Stimulated activated CD4-positive, alpha-beta T cell treated with anti-CD3 and anti-CD28 coated beads, Interleukin-2, amount 100 ng/mL, for 48 hours (primary cell): ENCODE measurements around the gene ZNF493.

ENCODE experiments used
- DNase-seq, 2 donors: peaks; one replicate each; pipeline ENCODE4 v3.0.0-alpha.2; 2020

Gene ZNF493

GRCh38 chr19:21396893-21397572 is at the start of gene ZNF493:
TSS of gene ZNF493 (plus strand) at chr19:21397133. CDS start at chr19:21397238, 105 bp downstream.
- DNase-seq, result peak; percentile 79 to 84

- DNase-seq, result no peak
Measured at GRCh38 chr19:21352830-21353229, 44.1 kb upstream of the ZNF493 start.

- peak; percentile 73 for DNase-seq
Measured at GRCh38 chr19:21358768-21359451, 38.0 kb upstream of the ZNF493 start, which contains the start of gene ZNF738. TSS of gene ZNF738 (plus strand) at chr19:21359000. CDS start at chr19:21359141, 141 bp downstream.

- no peak for DNase-seq
Measured at GRCh38 chr19:21362291-21362690, 34.6 kb upstream of the ZNF493 start.

- DNase-seq, result no peak
Measured at GRCh38 chr19:21383980-21384582, 12.9 kb upstream of the ZNF493 start.

GRCh38 chr19:21396121-21396520 is 812 bp upstream of the ZNF493 start:
- no peak for DNase-seq

GRCh38 chr19:21398851-21399250 is 1.9 kb downstream of the ZNF493 start:
- DNase-seq, result no peak

GRCh38 chr19:21402303-21402985 is 5.5 kb downstream of the ZNF493 start:
- no peak for DNase-seq

- no peak for DNase-seq
Measured at GRCh38 chr19:21410166-21410565, 13.2 kb downstream of the ZNF493 start.

GRCh38 chr19:21422244-21422643 is 25.3 kb downstream of the ZNF493 start:
- no peak for DNase-seq

GRCh38 chr19:21423057-21424041 is 26.4 kb downstream of the ZNF493 start:
- no peak for DNase-seq

- no peak for DNase-seq
Measured at GRCh38 chr19:21430675-21431074, 33.7 kb downstream of the ZNF493 start.

GRCh38 chr19:21432590-21432989 is 35.7 kb downstream of the ZNF493 start:
- no peak for DNase-seq

- no peak for DNase-seq
Measured at GRCh38 chr19:21434516-21434915, 37.6 kb downstream of the ZNF493 start.

GRCh38 chr19:21434967-21435544 is 38.1 kb downstream of the ZNF493 start:
- no peak for DNase-seq

GRCh38 chr19:21439201-21439751 is 42.3 kb downstream of the ZNF493 start:
- DNase-seq, result no peak

- no peak for DNase-seq
Measured at GRCh38 chr19:21440321-21440720, 43.4 kb downstream of the ZNF493 start.

GRCh38 chr19:21451187-21451586 is 54.3 kb downstream of the ZNF493 start:
- DNase-seq, result no peak

GRCh38 chr19:21454901-21455300 is 58.0 kb downstream of the ZNF493 start:
- DNase-seq, result no peak

GRCh38 chr19:21460686-21461085 is 63.8 kb downstream of the ZNF493 start:
- no peak for DNase-seq

GRCh38 chr19:21462540-21462939 is 65.6 kb downstream of the ZNF493 start:
- no peak for DNase-seq
